HUES6 (cell line): ENCODE results near the gene STAT3.

Experiments
- H3K27ac ChIP-seq: 2 replicates; pipeline ENCODE4 v1.7.0; 2013; ENCODE audit warnings: low read depth, mild to moderate bottlenecking, low read length, inconsistent platforms
- H3K27me3 ChIP-seq: 2 replicates; pipeline ENCODE4 v1.6.1; 2013; ENCODE audit warnings: low read length; ENCODE audit not compliant: control insufficient read depth, insufficient read depth
- H3K36me3 ChIP-seq: 2 replicates; pipeline ENCODE4 v1.6.1; 2013; ENCODE audit warnings: low read length; ENCODE audit not compliant: control insufficient read depth, insufficient read depth
- H3K4me1 ChIP-seq: 2 replicates; pipeline ENCODE4 v1.6.1; 2013; ENCODE audit warnings: low read length; ENCODE audit not compliant: control insufficient read depth, insufficient read depth
- H3K4me3 ChIP-seq: 2 replicates; pipeline ENCODE4 v1.5.1; 2013; ENCODE audit warnings: low read depth, low read length
- H3K9ac ChIP-seq: one replicate; pipeline ENCODE4 v1.6.1; 2013; ENCODE audit warnings: mild to moderate bottlenecking, low read length
- H3K9me3 ChIP-seq: 2 replicates; pipeline ENCODE4 v1.6.1; 2013; ENCODE audit warnings: low read depth, low read length; ENCODE audit not compliant: control insufficient read depth, insufficient read depth

STAT3 gene

DNA sequence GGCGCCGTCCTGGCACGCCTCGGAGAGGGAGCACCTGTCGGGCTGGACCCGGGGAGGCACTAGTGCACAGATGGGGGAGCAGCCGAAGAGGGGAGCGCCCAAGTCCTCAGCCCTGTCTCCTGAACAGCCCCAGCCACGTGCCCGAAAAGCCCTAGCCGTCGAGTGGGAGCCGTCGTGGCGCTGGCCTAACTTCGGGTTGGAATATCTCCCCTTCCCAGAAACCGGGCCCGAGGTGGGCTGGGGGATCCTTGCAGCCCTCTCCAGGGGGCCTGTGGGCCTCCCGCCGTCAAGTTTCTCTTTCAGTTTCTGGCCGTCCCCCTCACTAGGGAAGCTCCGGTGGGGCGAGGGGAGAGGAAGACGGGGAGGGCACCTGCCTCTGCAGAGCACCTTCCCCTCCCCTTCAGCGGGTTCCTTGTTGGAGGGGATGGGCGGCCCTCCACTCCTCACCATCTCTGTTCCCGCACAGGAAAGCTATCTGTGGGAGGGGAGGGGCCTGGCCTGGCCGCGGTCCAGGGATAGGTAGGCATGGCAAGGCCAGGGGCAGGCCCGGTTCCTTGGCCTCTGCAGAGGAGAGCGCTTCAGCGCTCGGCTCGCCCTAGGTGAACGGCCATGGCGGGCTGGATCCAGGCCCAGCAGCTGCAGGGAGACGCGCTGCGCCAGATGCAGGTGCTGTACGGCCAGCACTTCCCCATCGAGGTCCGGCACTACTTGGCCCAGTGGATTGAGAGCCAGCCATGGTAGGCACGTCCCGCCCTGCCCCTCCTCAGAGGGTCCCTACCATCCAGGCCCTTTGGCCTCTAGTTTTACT lies 99.2 kb downstream of the STAT3 start:
- H3K27me3 ChIP-seq = peaks cover 37% of the 10 kb centered on the region
- no peaks in the 10 kb centered on the region for H3K9me3 ChIP-seq
- H3K36me3 ChIP-seq = no peaks in the 10 kb centered on the region
- H3K4me3 ChIP-seq = peak overlapping the region; percentile 54
- H3K4me1 ChIP-seq = peaks cover 20% of the 10 kb centered on the region
- no peak overlapping the region for H3K9ac ChIP-seq
- H3K27ac ChIP-seq = no peak overlapping the region

DNA sequence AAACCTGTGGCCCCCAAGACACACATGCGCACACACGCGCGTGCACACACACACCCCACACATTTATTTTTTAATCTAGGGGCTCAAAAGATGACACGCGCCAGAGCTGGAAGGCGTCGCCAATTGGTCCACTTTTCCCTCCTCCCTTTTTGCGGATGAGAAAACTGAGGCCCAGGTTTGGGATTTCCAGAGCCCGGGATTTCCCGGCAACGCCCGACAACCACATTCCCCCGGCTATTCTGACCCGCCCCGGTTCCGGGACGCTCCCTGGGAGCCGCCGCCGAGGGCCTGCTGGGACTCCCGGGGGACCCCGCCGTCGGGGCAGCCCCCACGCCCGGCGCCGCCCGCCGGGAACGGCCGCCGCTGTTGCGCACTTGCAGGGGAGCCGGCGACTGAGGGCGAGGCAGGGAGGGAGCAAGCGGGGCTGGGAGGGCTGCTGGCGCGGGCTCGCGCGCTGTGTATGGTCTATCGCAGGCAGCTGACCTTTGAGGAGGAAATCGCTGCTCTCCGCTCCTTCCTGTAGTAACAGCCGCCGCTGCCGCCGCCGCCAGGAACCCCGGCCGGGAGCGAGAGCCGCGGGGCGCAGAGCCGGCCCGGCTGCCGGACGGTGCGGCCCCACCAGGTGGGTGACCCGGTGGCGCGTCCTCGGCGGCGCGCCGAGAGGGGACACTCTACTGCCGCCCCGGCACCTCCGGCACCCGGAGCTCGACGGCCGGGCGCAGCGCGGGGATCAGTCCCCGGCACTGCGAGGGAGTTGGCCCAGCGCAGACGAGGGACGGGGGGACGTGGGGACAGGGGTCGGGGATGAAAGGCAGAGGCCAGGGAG lies 100.1 kb downstream of the STAT3 start, which contains the start of gene STAT5A:
TSS of gene STAT5A (plus strand) at position 522 of the 826 bp plus-strand sequence. CDS start 914 bp downstream, outside the sequence.
- no peaks in the 10 kb centered on the region for H3K9me3 ChIP-seq
- H3K4me1 ChIP-seq = peaks cover 22% of the 10 kb centered on the region
- peak within 1 kb of the TSS; percentile 54 for H3K4me3 ChIP-seq
- peaks cover 37% of the 10 kb centered on the region for H3K27me3 ChIP-seq
- H3K9ac ChIP-seq = peak within 1 kb of the TSS; percentile 15
- no peaks in the 10 kb centered on the region for H3K36me3 ChIP-seq
- no peak within 1 kb of the TSS for H3K27ac ChIP-seq

DNA sequence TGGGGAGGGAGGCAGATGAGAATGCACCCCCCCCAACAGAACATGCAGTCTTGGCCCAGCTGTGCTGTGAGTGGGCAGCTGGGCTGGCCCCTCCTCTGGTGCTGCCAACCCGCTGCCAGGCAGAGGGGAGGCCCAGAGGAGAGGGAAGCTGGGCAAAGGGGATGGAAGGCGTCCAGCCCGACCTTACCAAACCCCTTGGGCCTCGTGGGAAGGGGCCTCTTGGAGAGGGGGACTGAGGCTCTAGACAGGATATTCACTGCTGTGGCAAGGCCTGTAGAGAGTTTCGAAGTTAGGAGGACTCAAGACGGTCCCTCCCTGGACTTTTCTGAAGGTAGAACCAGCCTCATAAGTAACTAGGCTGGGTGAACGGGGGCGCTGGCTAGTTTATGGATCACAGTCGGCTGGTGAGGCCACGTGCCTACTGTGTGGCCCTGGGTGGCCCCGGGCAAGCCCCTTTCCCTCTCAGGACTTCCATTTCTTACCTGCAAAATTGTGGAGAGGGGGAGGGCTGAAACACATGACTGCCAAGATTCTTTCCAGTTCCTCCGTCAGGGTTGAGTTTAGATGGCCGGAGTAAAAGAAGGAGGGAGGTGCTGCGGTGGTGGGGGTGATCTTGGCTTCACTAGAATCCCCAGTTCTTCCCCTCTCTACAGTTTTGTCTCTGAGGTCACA lies 100.8 kb downstream of the STAT3 start:
- Histone ChIP-seq H3K4me3 (peak overlapping the region; percentile 54), H3K36me3 (no peaks in the 10 kb centered on the region), H3K27ac (no peak overlapping the region), H3K4me1 (peaks cover 27% of the 10 kb centered on the region), H3K27me3 (peaks cover 37% of the 10 kb centered on the region), H3K9ac (no peak overlapping the region), H3K9me3 (no peaks in the 10 kb centered on the region)

DNA sequence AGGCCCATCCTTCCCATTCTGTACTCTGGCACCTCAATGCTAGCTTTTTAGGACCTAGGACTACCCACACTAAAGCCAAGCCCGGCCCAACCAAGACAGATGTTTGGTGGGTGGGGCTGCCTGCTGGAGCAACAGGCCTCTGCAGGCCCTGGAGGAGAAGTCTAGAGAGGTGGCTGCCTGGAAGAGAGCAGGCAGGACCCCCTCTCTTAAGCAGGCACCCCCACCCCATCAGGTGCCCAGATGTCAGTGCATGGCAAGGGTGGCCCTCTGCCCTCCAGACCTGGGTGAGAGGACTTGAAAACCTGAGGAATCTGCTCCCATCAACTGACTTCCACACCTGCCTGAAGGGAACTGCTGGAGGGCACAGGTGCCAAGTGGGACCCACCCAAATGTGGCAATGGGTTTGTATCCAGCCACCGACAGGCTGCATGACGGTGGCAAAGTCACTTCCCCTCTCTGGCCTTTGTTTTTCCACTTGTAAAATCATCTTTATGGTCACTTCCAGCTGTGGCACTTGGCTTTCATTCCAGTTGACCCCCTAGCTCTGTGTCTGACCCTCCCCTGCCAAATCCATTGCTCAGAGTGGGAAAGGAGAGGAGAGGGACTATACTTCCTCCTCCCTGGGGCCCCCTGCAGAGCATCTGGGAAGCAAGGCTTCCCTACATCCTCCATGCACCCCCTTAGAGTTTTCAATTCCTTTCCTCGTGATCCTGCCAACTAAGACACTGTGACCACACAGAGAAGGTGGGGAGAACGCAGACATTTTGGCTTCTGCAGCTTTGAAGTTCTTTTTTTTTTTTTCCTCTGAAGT lies 101.6 kb downstream of the STAT3 start:
- H3K27me3 ChIP-seq = peaks cover 37% of the 10 kb centered on the region
- no peak overlapping the region for H3K27ac ChIP-seq
- no peak overlapping the region for H3K9ac ChIP-seq
- no peaks in the 10 kb centered on the region for H3K36me3 ChIP-seq
- peaks cover 27% of the 10 kb centered on the region for H3K4me1 ChIP-seq
- H3K9me3 ChIP-seq = no peaks in the 10 kb centered on the region
- H3K4me3 ChIP-seq = no peak overlapping the region

DNA sequence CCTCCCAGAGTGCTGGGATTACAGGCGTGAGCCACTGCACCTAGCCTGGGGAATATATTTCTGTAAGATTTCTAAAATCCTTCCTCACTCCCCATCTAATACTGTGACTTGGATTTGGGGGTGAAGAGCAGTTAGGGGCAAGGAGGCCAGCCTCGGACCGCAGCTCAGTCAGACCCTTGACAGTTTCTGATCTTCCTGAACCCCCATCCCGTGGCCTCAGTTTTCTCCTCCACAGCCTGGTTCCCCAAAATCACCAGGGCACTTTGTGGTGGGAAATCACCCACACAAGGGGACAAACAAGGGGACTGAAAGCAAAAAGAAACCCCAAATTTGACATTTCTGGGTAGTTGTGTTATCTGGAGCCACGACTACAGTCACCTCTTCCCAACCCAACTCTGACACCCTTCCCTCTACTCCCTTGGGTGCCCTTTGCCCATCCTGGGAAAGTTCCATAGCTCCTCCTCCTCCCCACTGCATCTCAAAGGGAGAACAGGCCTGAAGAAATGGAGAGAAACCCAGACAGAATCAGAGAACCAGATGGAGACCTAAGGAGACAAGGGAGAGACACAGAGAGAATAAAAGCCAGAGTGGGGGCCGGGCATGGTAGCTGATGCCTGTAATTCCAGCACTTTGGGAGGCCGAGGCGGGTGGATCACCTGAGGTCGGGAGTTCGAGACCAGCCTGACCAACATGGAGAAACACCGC lies 102.7 kb downstream of the STAT3 start:
- Histone ChIP-seq H3K4me3 (no peak overlapping the region), H3K36me3 (no peaks in the 10 kb centered on the region), H3K9me3 (no peaks in the 10 kb centered on the region), H3K27me3 (peaks cover 34% of the 10 kb centered on the region), H3K4me1 (peaks cover 27% of the 10 kb centered on the region), H3K9ac (no peak overlapping the region), H3K27ac (no peak overlapping the region)

DNA sequence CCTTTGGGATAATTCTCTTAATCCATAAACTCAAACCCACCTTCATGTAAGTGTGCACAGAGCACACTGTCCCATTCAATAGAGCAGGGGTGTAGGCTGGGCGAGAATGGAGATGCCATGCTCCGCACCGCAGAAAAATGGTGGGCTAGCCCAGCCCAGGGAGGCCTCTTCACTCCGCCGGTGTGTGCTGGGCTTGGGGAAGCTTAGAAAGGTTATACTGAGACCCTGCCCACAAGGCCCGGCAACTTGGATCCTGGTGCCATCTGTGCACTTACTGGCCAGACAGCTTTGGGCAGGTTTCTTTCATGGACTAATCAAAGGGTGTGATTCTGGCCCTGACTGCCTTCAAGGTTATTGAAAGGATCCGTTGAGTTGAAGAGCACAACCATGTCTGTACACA lies 103.7 kb downstream of the STAT3 start:
- Histone ChIP-seq H3K9me3 (no peaks in the 10 kb centered on the region), H3K4me1 (peaks cover 27% of the 10 kb centered on the region), H3K27ac (no peak overlapping the region)

DNA sequence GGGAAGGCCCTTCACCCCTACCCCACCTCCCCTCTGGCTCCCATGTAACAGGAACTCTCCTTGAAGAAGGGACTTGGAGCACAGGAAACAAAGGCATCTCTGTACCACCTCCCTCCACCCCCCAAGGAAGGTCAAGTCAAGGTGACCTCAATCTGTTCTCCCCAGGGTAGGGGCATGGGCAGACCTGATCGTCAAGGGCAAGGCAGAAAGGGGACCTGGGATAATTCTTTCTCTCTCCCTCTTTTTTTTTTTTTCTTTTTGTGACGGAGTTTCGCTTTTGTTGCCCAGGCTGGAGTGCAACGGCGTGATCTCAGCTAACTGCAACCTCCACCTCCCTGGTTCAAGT lies 104.2 kb downstream of the STAT3 start:
- no peaks in the 10 kb centered on the region for H3K36me3 ChIP-seq
- H3K9me3 ChIP-seq = no peaks in the 10 kb centered on the region
- peaks cover 24% of the 10 kb centered on the region for H3K4me1 ChIP-seq
- H3K27ac ChIP-seq = no peak overlapping the region
- H3K27me3 ChIP-seq = peaks cover 21% of the 10 kb centered on the region
- H3K9ac ChIP-seq = no peak overlapping the region
- H3K4me3 ChIP-seq = no peak overlapping the region

More for the DNA sequence above, 103.7 kb downstream of the STAT3 start:
- peaks cover 27% of the 10 kb centered on the region for H3K27me3 ChIP-seq
- no peak overlapping the region for H3K4me3 ChIP-seq
- no peaks in the 10 kb centered on the region for H3K36me3 ChIP-seq
- no peak overlapping the region for H3K9ac ChIP-seq

DNA sequence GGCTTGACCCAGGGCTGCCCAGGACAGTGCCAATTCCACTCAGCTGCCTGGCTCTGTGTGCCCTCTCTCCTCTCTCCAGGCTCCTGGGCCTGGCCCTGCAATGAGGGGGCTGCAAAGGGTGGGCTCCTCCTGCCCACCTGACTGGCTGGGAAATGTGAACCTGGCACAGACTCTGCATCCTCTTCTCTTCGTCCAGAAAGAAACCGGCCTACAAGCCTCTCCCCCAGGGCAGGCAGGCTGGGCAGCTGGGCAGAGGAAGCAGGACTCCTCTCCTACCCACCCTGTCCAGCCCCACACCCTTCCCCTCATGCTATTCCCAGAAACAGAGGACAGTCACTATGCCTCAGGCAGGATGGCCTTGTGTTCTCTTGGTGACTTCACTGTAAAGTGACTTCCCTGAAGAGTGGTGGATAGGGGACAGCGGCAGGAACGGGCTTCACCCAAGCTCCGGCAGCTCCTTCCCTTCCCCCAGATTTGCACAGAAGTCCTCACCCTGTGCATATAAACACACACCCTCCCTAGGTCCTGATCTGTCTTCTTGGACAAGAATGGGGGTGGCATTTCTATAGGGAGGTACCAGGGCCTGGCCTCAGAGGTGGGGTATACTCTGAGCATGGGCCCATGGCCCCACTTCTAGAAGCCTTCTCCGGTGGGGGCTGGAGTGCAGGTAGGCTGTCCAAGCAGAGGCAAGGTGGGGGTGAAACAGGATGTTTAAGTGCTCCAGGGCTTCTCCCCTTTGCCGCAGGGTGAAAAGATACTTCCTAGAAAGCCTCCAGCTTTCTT lies 104.8 kb downstream of the STAT3 start:
- no peak overlapping the region for H3K4me3 ChIP-seq
- H3K4me1 ChIP-seq = peaks cover 20% of the 10 kb centered on the region
- H3K9me3 ChIP-seq = no peaks in the 10 kb centered on the region
- H3K27ac ChIP-seq = no peak overlapping the region
- H3K9ac ChIP-seq = peak overlapping the region; percentile 38
- peaks cover 16% of the 10 kb centered on the region for H3K27me3 ChIP-seq
- no peaks in the 10 kb centered on the region for H3K36me3 ChIP-seq

DNA sequence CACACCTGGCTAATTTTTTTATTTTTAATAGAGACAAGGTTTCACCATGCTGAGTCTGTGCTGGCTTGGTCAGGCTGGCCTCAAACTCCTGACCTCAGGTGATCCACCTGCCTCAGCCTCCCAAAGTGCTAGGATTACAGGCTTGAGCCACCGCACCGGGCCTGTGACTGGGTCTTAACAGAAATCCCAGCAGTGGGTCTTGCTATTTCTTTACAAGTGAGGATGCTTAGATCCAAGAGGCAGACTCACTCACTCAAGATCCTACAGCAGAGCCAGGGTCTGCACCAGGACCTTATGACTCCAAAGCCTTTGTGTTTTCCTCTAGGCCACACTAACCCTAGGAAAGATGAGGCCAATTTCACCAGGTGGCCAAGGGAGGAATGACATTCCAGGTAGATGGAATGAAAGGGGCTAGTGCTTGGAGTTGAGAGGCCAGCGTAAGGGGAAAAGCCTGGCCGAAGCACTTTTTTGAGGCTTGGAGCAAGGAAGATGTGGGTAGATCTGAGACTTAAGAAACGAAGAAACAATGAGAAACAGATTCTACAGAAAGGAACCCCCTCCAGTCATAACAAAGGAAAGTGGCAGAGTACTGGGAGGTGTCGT lies 105.7 kb downstream of the STAT3 start:
- Histone ChIP-seq H3K9me3 (no peaks in the 10 kb centered on the region), H3K27me3 (peaks cover 7% of the 10 kb centered on the region), H3K4me3 (no peak overlapping the region), H3K27ac (no peak overlapping the region), H3K36me3 (no peaks in the 10 kb centered on the region), H3K9ac (no peak overlapping the region), H3K4me1 (peaks cover 17% of the 10 kb centered on the region)
